ENCODE measurements around the gene CALU. TPM values are rescaled to one million over a fixed set of nuclear protein-coding genes. Genes with fewer than 3 reads are reported as not detected.
A peak's percentile ranks its signal among the peaks of the same experiment; 100 is the strongest.

The CALU gene
- total RNA-seq, 6 donors from 2014 or later = 25.1 to 113 (median 76.6) TPM

GRCh38 chr7:128739990-128740682, 977 bp downstream of the CALU start:
- TF ChIP-seq POLR2AphosphoS5 (IDR thresholded peaks at IDR 0.05) (no peak), POLR2A (IDR thresholded peaks at IDR 0.05) (no peak), EP300 (IDR thresholded peaks at IDR 0.05) (no peak), CTCF (IDR thresholded peaks at IDR 0.05) (no peak)
- peak overlapping the region; percentile 84 to 94 (median 92) for H3K4me3 ChIP-seq
- peak overlapping the region; percentile 90 to 96 (median 90) for H3K27ac ChIP-seq
- ATAC-seq (ENCODE audit: low FRiP score in 2 of 2) (no peak), DNase-seq (no peak)
- no peaks in the 10 kb centered on the region for H3K27me3 ChIP-seq
- H3K9me3 ChIP-seq = no peaks in the 10 kb centered on the region
- 9 to 10% methylated on average over 13 of the region's 13 CpGs for WGBS, 2 donors
- no peaks in the 10 kb centered on the region for H3K36me3 ChIP-seq
- peaks cover 21 to 52% (median 30%) of the 10 kb centered on the region in 4 donors for H3K4me1 ChIP-seq

- Histone ChIP-seq H3K4me3 (peak overlapping the region in 1 of 4 donors; percentile 93), H3K36me3 (no peaks in the 10 kb centered on the region), H3K9me3 (no peaks in the 10 kb centered on the region), H3K27ac (no peak overlapping the region), H3K27me3 (no peaks in the 10 kb centered on the region), H3K4me1 (peaks cover 21 to 52% (median 30%) of the 10 kb centered on the region in 4 donors)
- ATAC-seq (ENCODE audit: low FRiP score in 2 of 2) = no peak
- no peak for DNase-seq
- 53 to 54% methylated on average over 3 of the region's 3 CpGs for WGBS, 2 donors
- TF ChIP-seq EP300 (IDR thresholded peaks at IDR 0.05) = no peak
- no peak for TF ChIP-seq CTCF (IDR thresholded peaks at IDR 0.05)
- no peak for TF ChIP-seq POLR2A (IDR thresholded peaks at IDR 0.05)
- TF ChIP-seq POLR2AphosphoS5 (IDR thresholded peaks at IDR 0.05) = no peak
Observed at GRCh38 chr7:128740996-128741395, 1.8 kb downstream of the CALU start.

GRCh38 chr7:128741491-128741890, 2.3 kb downstream of the CALU start:
- Histone ChIP-seq H3K27me3 (no peaks in the 10 kb centered on the region), H3K4me1 (peaks cover 21 to 52% (median 30%) of the 10 kb centered on the region in 4 donors), H3K4me3 (no peak overlapping the region), H3K36me3 (no peaks in the 10 kb centered on the region), H3K9me3 (no peaks in the 10 kb centered on the region), H3K27ac (no peak overlapping the region)
- WGBS, 2 donors = 71 to 75% methylated on average over 3 of the region's 3 CpGs
- ATAC-seq (ENCODE audit: low FRiP score in 2 of 2) (no peak), DNase-seq (no peak)
- TF ChIP-seq POLR2A (IDR thresholded peaks at IDR 0.05) = no peak
- TF ChIP-seq CTCF (IDR thresholded peaks at IDR 0.05) = no peak
- no peak for TF ChIP-seq EP300 (IDR thresholded peaks at IDR 0.05)
- TF ChIP-seq POLR2AphosphoS5 (IDR thresholded peaks at IDR 0.05) = no peak

- Histone ChIP-seq H3K36me3 (no peaks in the 10 kb centered on the region), H3K27me3 (no peaks in the 10 kb centered on the region), H3K27ac (no peak overlapping the region), H3K4me1 (peaks cover 21 to 52% (median 30%) of the 10 kb centered on the region in 4 donors), H3K4me3 (no peak overlapping the region), H3K9me3 (no peaks in the 10 kb centered on the region)
- 66 to 70% methylated on average over 4 of the region's 4 CpGs for WGBS, 2 donors
- ATAC-seq (ENCODE audit: low FRiP score in 2 of 2) (no peak), DNase-seq (no peak)
- TF ChIP-seq CTCF (IDR thresholded peaks at IDR 0.05) (no peak), POLR2A (IDR thresholded peaks at IDR 0.05) (no peak), EP300 (IDR thresholded peaks at IDR 0.05) (no peak), POLR2AphosphoS5 (IDR thresholded peaks at IDR 0.05) (no peak)
Observed at GRCh38 chr7:128742206-128742605, 3.0 kb downstream of the CALU start.
